Natural killer cell (primary cell): ENCODE data around the gene MCMBP. TPM values are rescaled to one million over a fixed set of nuclear protein-coding genes. Genes with fewer than 3 reads are reported as not detected.

ENCODE experiments used
- ATAC-seq, 3 donors: fragments of 150-1000 bp in 2 of 3; fragments of 200-7000 bp in 1 of 3; cut with Tn5 transposase; 1 replicate in 1 of 3; 2 replicates in 2 of 3; pipeline ENCODE4 v1.10.0; 2021; ENCODE audit warnings: mild to moderate bottlenecking in 2 of 3, moderate library complexity in 2 of 3
- DNase-seq, 2 donors: peaks; one replicate each; pipeline versions ENCODE4 v3.0.0 to v3.0.0-alpha.2; 2013 to 2021; ENCODE audit warnings: mixed read lengths in 1 of 2
- H3K27ac ChIP-seq: one replicate; pipeline ENCODE4 v1.5.1; 2013; ENCODE audit warnings: mild to moderate bottlenecking, low read length
- H3K27me3 ChIP-seq: one replicate; pipeline ENCODE4 v1.6.1; 2013; ENCODE audit warnings: low read length; ENCODE audit not compliant: control insufficient read depth, insufficient read depth
- H3K36me3 ChIP-seq: one replicate; pipeline ENCODE4 v1.6.1; 2013; ENCODE audit warnings: low read length; ENCODE audit not compliant: control insufficient read depth, insufficient read depth
- H3K4me1 ChIP-seq: one replicate; pipeline ENCODE4 v1.6.1; 2013; ENCODE audit warnings: low read length; ENCODE audit not compliant: control insufficient read depth, insufficient read depth
- H3K4me3 ChIP-seq: one replicate; pipeline ENCODE4 v1.5.1; 2013; ENCODE audit warnings: low read length
- H3K9me3 ChIP-seq: one replicate; pipeline ENCODE4 v1.6.1; 2013; ENCODE audit warnings: low read length; ENCODE audit not compliant: control insufficient read depth, insufficient read depth
- H3K27ac Mint-ChIP-seq, 2 donors: one replicate each; pipeline ENCODE4 v1.8.0; 2022; ENCODE audit warnings: mild to moderate bottlenecking in 2 of 2, mixed read lengths in 2 of 2, moderate library complexity in 1 of 2
- H3K27me3 Mint-ChIP-seq, 2 donors: one replicate each; pipeline ENCODE4 v1.8.0; 2022; ENCODE audit warnings: low read depth in 2 of 2, mixed read lengths in 2 of 2
- H3K36me3 Mint-ChIP-seq: one replicate; pipeline ENCODE4 v1.8.0; 2022; ENCODE audit warnings: mixed read lengths
- H3K4me1 Mint-ChIP-seq, 2 donors: one replicate each; pipeline ENCODE4 v1.8.0; 2022; ENCODE audit warnings: mixed read lengths in 2 of 2
- H3K4me3 Mint-ChIP-seq: one replicate; pipeline ENCODE4 v1.8.0; 2022; ENCODE audit warnings: mild to moderate bottlenecking, moderate library complexity, mixed read lengths
- H3K9me3 Mint-ChIP-seq, 2 donors: one replicate each; pipeline ENCODE4 v1.8.0; 2022; ENCODE audit warnings: mixed read lengths in 2 of 2
- WGBS: methylation state at CpG from one replicate; pipeline ENCODE4 v1.1.7; 2013; ENCODE audit warnings: missing lambda C conversion rate; ENCODE audit not compliant: insufficient coverage; 5-methylcytosine and 5-hydroxymethylcytosine counted together
- intact Hi-C: fragments of 100-400 bp; cut with micrococcal nuclease; formaldehyde crosslinking; loops from one replicate; pipeline ENCODE4 v1.14.2; 2022
- total RNA-seq, 4 donors: library from RNA; stranded (reverse); fragments of 120-200 nt in 1 of 4; gene quantifications; one replicate each; pipeline versions ENCODE4 v1.2.3 to v1.2.4, GENCODE V29; 2013 to 2022
- TF ChIP-seq, protein P1 (sequence below): fragments of 200-600 bp; IDR thresholded peaks from one replicate; pipeline ENCODE4 v1.8.0; 2022; ENCODE audit warnings: antibody characterized with exemption

MCMBP gene
- total RNA-seq, 3 donors from 2014 or later (not counting 1 experiment from before 2014, with no cell fraction given): 26.4 to 39.2 (median 28.6) TPM

DNA sequence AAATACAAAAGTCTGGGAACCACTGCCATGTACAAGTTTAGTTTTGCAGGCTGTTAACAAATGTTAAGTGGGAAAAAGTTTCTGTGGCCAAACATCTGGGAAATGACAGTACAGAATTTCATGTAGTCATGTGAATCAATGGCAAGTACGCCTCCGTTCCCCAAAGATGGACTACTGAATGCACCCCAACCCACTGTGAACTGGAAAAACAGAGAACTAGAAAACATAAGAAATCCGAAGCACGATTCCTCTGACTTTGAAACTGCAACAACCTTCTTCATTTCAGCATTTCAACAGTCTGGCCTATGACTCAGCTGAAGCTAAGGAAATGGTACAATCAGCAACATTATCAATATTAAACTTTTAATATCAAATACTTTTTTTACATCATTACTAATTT is 41.8 kb downstream of the MCMBP start:
- Histone ChIP-seq H3K27me3 (no peaks in the 10 kb centered on the region), H3K9me3 (no peaks in the 10 kb centered on the region), H3K27ac (no peak overlapping the region), H3K4me1 (no peaks in the 10 kb centered on the region), H3K36me3 (peaks cover 78% of the 10 kb centered on the region), H3K4me3 (no peak overlapping the region)
- H3K4me1 Mint-ChIP-seq: no peaks in the 10 kb centered on the region
- ATAC-seq (no peak), DNase-seq (no peak)
- no peak overlapping the region for H3K4me3 Mint-ChIP-seq
- WGBS: 98% methylated on average over 4 of the region's 4 CpGs
- TF ChIP-seq, protein P1, sequence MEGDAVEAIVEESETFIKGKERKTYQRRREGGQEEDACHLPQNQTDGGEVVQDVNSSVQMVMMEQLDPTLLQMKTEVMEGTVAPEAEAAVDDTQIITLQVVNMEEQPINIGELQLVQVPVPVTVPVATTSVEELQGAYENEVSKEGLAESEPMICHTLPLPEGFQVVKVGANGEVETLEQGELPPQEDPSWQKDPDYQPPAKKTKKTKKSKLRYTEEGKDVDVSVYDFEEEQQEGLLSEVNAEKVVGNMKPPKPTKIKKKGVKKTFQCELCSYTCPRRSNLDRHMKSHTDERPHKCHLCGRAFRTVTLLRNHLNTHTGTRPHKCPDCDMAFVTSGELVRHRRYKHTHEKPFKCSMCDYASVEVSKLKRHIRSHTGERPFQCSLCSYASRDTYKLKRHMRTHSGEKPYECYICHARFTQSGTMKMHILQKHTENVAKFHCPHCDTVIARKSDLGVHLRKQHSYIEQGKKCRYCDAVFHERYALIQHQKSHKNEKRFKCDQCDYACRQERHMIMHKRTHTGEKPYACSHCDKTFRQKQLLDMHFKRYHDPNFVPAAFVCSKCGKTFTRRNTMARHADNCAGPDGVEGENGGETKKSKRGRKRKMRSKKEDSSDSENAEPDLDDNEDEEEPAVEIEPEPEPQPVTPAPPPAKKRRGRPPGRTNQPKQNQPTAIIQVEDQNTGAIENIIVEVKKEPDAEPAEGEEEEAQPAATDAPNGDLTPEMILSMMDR: no peak
- peaks cover 54% of the 10 kb centered on the region for H3K36me3 Mint-ChIP-seq
- H3K9me3 Mint-ChIP-seq: no peaks in the 10 kb centered on the region
- intact Hi-C loops: no loop called here
- H3K27me3 Mint-ChIP-seq: no peaks in the 10 kb centered on the region
- H3K27ac Mint-ChIP-seq: no peak overlapping the region

DNA sequence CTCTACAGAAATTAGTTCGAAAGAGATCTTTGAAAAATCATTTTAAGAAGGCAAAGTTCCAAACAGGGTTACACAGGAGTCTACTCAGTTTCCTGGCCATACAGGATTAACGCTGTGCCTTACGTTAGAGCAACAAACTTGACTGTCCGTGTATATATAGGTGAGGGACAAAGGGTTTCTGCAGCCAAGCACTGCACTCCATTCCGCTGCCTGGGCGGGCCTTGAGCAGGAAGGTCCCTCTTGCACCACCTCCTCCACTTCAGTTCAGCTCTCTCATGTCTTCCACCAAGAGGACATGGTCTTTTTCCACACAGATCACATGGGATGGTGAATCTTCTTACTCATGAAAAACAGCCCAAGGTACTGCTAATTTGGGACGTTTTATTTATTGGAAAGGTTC is 43.2 kb downstream of the MCMBP start:
- 98% methylated on average over 6 of the region's 7 CpGs for WGBS
- H3K4me3 Mint-ChIP-seq: no peak overlapping the region
- Histone ChIP-seq H3K4me1 (no peaks in the 10 kb centered on the region), H3K9me3 (no peaks in the 10 kb centered on the region), H3K27ac (no peak overlapping the region), H3K4me3 (no peak overlapping the region), H3K36me3 (peaks cover 65% of the 10 kb centered on the region), H3K27me3 (no peaks in the 10 kb centered on the region)
- TF ChIP-seq, protein P1: no peak
- H3K27me3 Mint-ChIP-seq: no peaks in the 10 kb centered on the region
- intact Hi-C loops: no loop called here
- DNase-seq: no peak
- H3K9me3 Mint-ChIP-seq: no peaks in the 10 kb centered on the region
- H3K4me1 Mint-ChIP-seq: no peaks in the 10 kb centered on the region
- H3K27ac Mint-ChIP-seq: peak overlapping the region in 1 of 2 donors; percentile 17
- ATAC-seq: no peak
- H3K36me3 Mint-ChIP-seq: peaks cover 43% of the 10 kb centered on the region

DNA sequence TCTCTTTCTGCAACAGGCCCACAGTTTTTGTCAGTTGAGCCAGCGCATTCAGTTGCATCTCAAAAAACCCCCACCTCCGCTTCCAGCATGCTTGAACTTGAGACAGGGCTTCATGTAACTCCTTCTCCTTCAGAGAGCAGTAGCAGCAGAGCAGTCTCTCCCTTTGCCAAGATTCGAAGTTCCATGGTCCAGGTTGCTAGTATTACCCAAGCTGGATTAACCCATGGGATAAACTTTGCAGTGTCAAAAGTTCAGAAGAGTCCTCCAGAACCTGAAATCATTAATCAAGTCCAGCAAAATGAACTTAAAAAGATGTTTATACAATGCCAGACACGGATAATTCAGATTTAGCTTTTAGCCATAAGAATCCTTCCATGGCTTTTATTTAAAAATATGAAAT is 45.2 kb downstream of the MCMBP start:
- H3K4me1 ChIP-seq: no peaks in the 10 kb centered on the region
- Mint-ChIP-seq H3K9me3 (no peaks in the 10 kb centered on the region), H3K27me3 (no peaks in the 10 kb centered on the region), H3K27ac (peak overlapping the region in 1 of 2 donors; percentile 27), H3K4me1 (no peaks in the 10 kb centered on the region), H3K4me3 (no peak overlapping the region), H3K36me3 (peaks cover 35% of the 10 kb centered on the region)
- no peak overlapping the region for H3K4me3 ChIP-seq
- intact Hi-C loops: no loop called here
- no peak overlapping the region for H3K27ac ChIP-seq
- no peaks in the 10 kb centered on the region for H3K27me3 ChIP-seq
- H3K36me3 ChIP-seq: peaks cover 57% of the 10 kb centered on the region
- DNase-seq: no peak
- TF ChIP-seq, protein P1: no peak
- no peak for ATAC-seq
- H3K9me3 ChIP-seq: no peaks in the 10 kb centered on the region
- WGBS: 98% methylated on average over 3 of the region's 4 CpGs

DNA sequence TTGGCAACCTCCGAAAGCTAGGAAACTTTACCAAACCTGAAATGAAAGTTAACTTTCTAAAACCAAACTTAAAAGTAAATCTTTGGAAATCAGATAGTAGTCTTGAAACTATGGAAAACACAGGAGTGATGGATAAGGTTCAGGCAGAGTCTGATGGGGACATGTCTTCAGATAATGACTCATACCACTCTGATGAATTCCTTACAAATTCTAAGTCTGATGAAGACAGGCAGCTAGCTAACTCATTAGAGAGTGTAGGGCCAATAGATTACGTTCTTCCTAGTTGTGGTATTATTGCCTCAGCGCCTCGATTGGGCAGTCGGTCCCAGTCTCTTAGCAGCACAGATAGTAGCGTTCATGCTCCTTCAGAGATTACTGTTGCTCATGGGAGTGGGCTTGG is 45.9 kb downstream of the MCMBP start:
- H3K36me3 ChIP-seq: peaks cover 52% of the 10 kb centered on the region
- H3K27ac ChIP-seq: no peak overlapping the region
- intact Hi-C loops: no loop called here
- DNase-seq (no peak), ATAC-seq (no peak)
- 96% methylated on average over 5 of the region's 6 CpGs for WGBS
- no peaks in the 10 kb centered on the region for H3K9me3 Mint-ChIP-seq
- no peaks in the 10 kb centered on the region for H3K27me3 Mint-ChIP-seq
- H3K4me1 ChIP-seq: no peaks in the 10 kb centered on the region
- no peak overlapping the region for H3K4me3 Mint-ChIP-seq
- no peaks in the 10 kb centered on the region for H3K4me1 Mint-ChIP-seq
- no peaks in the 10 kb centered on the region for H3K27me3 ChIP-seq
- no peak overlapping the region for H3K4me3 ChIP-seq
- TF ChIP-seq, protein P1: no peak
- H3K9me3 ChIP-seq: no peaks in the 10 kb centered on the region
- peak overlapping the region in 1 of 2 donors; percentile 27 for H3K27ac Mint-ChIP-seq
- peaks cover 30% of the 10 kb centered on the region for H3K36me3 Mint-ChIP-seq
